Liver (tissue), 9 donors: ENCODE measurements around the gene FAM120B. TPM values are rescaled to one million over a fixed set of nuclear protein-coding genes. Genes with fewer than 3 reads are reported as not detected.

Experiments
- DNase-seq: peaks from one replicate; pipeline ENCODE4 v3.0.0-alpha.2; 2017; ENCODE audit warnings: low spot score
- H3K27ac ChIP-seq, 2 donors: one replicate each; pipeline ENCODE4 v1.7.0; 2013; ENCODE audit warnings: inconsistent platforms in 2 of 2, low read length in 2 of 2, control low read depth in 1 of 2, low read depth in 1 of 2, mild to moderate bottlenecking in 1 of 2
- H3K27me3 ChIP-seq, 4 donors: one replicate each; pipeline versions ENCODE4 v1.6.1 to v1.7.0; 2013; ENCODE audit warnings: low read length in 3 of 4, inconsistent platforms in 1 of 4, mild to moderate bottlenecking in 1 of 4, moderate library complexity in 1 of 4; ENCODE audit not compliant: control insufficient read depth in 4 of 4, insufficient read depth in 4 of 4
- H3K36me3 ChIP-seq, 4 donors: one replicate each; pipeline versions ENCODE4 v1.6.1 to v1.7.0; 2013; ENCODE audit warnings: low read length in 3 of 4, mild to moderate bottlenecking in 3 of 4, low read depth in 1 of 4, moderate library complexity in 1 of 4; ENCODE audit not compliant: control insufficient read depth in 4 of 4, insufficient read depth in 3 of 4
- H3K4me1 ChIP-seq, 4 donors: one replicate each; pipeline versions ENCODE4 v1.6.1 to v1.7.0; 2013; ENCODE audit warnings: low read length in 3 of 4, mild to moderate bottlenecking in 3 of 4, moderate library complexity in 1 of 4; ENCODE audit not compliant: control insufficient read depth in 4 of 4, insufficient read depth in 4 of 4
- H3K4me3 ChIP-seq, 3 donors: one replicate each; pipeline versions ENCODE4 v1.6.1 to v1.7.0; 2013; ENCODE audit warnings: low read length in 3 of 3, control low read depth in 1 of 3, low read depth in 1 of 3, mild to moderate bottlenecking in 1 of 3
- H3K9ac ChIP-seq, 2 donors: one replicate each; pipeline ENCODE4 v1.7.0; 2013; ENCODE audit warnings: low read length in 2 of 2, mild to moderate bottlenecking in 2 of 2, moderate library complexity in 2 of 2, control low read depth in 1 of 2, low read depth in 1 of 2
- H3K9me3 ChIP-seq, 4 donors: one replicate each; pipeline versions ENCODE4 v1.6.1 to v1.7.0; 2013; ENCODE audit warnings: low read length in 3 of 4; ENCODE audit not compliant: control insufficient read depth in 4 of 4
- ATF3 ChIP-seq: IDR thresholded peaks from 2 replicates; pipeline ENCODE4 v1.6.1; 2016; ENCODE audit warnings: antibody characterized with exemption
- EGR1 ChIP-seq, 2 donors: IDR thresholded peaks; 2 replicates each; pipeline ENCODE4 v1.6.1; 2016 to 2018; ENCODE audit warnings: antibody characterized with exemption in 2 of 2, low read depth in 2 of 2
- FOXA1 ChIP-seq: IDR thresholded peaks from 2 replicates; pipeline ENCODE4 v1.6.1; 2016; ENCODE audit warnings: antibody characterized with exemption
- FOXA2 ChIP-seq: IDR thresholded peaks from 2 replicates; pipeline ENCODE4 v1.6.1; 2016; ENCODE audit warnings: antibody characterized with exemption
- HNF4A ChIP-seq, 2 donors: conservative IDR thresholded peaks; 2 replicates each; pipeline ENCODE4 v1.6.1; 2016; ENCODE audit warnings: antibody characterized with exemption in 2 of 2, mild to moderate bottlenecking in 2 of 2
- HNF4G ChIP-seq: IDR thresholded peaks from 2 replicates; pipeline ENCODE4 v1.6.1; 2016; ENCODE audit warnings: antibody characterized with exemption
- RAD21 ChIP-seq, 2 donors: IDR thresholded peaks; 2 replicates each; pipeline ENCODE4 v1.6.1; 2016; ENCODE audit warnings: antibody characterized with exemption in 2 of 2, mild to moderate bottlenecking in 2 of 2
- RXRA ChIP-seq, 2 donors: IDR thresholded peaks; 2 replicates each; pipeline ENCODE4 v1.6.1; 2017 to 2018; ENCODE audit warnings: antibody characterized with exemption in 2 of 2, mild to moderate bottlenecking in 1 of 2
- SP1 ChIP-seq: IDR thresholded peaks from 2 replicates; pipeline ENCODE4 v1.6.1; 2018; ENCODE audit warnings: antibody characterized with exemption, mild to moderate bottlenecking
- TAF1 ChIP-seq: conservative IDR thresholded peaks from 2 replicates; pipeline ENCODE4 v1.6.1; 2016; ENCODE audit warnings: antibody characterized with exemption, mild to moderate bottlenecking
- YY1 ChIP-seq: IDR thresholded peaks from 2 replicates; pipeline ENCODE4 v1.6.1; 2016; ENCODE audit warnings: antibody characterized with exemption, mild to moderate bottlenecking
- WGBS: extraction: QIAGEN DNeasy Blood & Tissue Kit; methylation state at CpG from one replicate; pipeline ENCODE4 v1.1.7; 2013; 5-methylcytosine and 5-hydroxymethylcytosine counted together
- polyA plus RNA-seq, 2 donors: library from polyadenylated mRNA; stranded (reverse) in 1 of 2; unstranded in 1 of 2; fragments of 200-250 nt in 1 of 2; fragments of >200 nt in 1 of 2; fragmentation: Nextera tagmentation in 1 of 2; extraction: Ambion mirVana in 1 of 2; gene quantifications; one replicate each; pipeline versions ENCODE4 v1.2.1 to v1.2.3, GENCODE V29; 2013 to 2015
- total RNA-seq, 2 donors: library from RNA; depleted of rRNA; stranded (reverse); fragments of >200 nt; gene quantifications; one replicate each; pipeline ENCODE4 v1.2.3, GENCODE V29; 2014
- TF ChIP-seq, protein P1 (sequence below): fragments of 150-350 bp; IDR thresholded peaks from 2 replicates; pipeline ENCODE4 v1.5.1; 2017; ENCODE audit warnings: improper control_type of control experiment, low read depth, low read length; ENCODE audit not compliant: missing input control
- TF ChIP-seq, protein P2 (sequence below): IDR thresholded peaks from 2 replicates; pipeline ENCODE4 v1.6.1; 2016; ENCODE audit warnings: antibody characterized with exemption
- donor health status: healthy.
- donor health status: healthy.
- donor health status: healthy.
- donor health status: healthy.
- donor health status: healthy.

FAM120B gene
- total and polyA plus RNA-seq, 4 donors, result 6.0 to 11.1 (median 9.1) TPM

DNA sequence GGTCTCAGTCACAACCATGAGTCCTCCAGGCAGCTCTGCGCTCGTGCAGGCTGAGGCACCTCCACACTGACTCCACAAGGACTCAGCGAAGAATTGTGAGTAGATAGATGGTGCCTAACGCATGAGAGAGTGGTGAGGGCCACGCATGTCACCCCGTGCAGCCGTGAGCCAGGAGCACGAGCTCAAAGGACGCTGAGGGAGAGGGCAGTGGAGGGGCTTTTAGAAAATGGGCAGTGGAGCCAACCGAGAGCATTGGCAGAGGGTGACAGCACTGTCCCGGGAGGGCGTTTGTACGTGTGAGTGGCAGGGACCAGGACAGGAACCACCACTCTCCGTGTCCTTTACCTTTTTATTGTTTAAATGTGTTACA is 141.0 kb downstream of the FAM120B start (continued):
- TF ChIP-seq, protein P1, sequence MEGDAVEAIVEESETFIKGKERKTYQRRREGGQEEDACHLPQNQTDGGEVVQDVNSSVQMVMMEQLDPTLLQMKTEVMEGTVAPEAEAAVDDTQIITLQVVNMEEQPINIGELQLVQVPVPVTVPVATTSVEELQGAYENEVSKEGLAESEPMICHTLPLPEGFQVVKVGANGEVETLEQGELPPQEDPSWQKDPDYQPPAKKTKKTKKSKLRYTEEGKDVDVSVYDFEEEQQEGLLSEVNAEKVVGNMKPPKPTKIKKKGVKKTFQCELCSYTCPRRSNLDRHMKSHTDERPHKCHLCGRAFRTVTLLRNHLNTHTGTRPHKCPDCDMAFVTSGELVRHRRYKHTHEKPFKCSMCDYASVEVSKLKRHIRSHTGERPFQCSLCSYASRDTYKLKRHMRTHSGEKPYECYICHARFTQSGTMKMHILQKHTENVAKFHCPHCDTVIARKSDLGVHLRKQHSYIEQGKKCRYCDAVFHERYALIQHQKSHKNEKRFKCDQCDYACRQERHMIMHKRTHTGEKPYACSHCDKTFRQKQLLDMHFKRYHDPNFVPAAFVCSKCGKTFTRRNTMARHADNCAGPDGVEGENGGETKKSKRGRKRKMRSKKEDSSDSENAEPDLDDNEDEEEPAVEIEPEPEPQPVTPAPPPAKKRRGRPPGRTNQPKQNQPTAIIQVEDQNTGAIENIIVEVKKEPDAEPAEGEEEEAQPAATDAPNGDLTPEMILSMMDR, result no peak
- TF ChIP-seq SP1, result no peak
- no peak for TF ChIP-seq ATF3
- no peak for TF ChIP-seq FOXA2

- no peak for DNase-seq
Observed at GRCh38 chr6:170448317-170448716, 141.8 kb downstream of the FAM120B start.

DNA sequence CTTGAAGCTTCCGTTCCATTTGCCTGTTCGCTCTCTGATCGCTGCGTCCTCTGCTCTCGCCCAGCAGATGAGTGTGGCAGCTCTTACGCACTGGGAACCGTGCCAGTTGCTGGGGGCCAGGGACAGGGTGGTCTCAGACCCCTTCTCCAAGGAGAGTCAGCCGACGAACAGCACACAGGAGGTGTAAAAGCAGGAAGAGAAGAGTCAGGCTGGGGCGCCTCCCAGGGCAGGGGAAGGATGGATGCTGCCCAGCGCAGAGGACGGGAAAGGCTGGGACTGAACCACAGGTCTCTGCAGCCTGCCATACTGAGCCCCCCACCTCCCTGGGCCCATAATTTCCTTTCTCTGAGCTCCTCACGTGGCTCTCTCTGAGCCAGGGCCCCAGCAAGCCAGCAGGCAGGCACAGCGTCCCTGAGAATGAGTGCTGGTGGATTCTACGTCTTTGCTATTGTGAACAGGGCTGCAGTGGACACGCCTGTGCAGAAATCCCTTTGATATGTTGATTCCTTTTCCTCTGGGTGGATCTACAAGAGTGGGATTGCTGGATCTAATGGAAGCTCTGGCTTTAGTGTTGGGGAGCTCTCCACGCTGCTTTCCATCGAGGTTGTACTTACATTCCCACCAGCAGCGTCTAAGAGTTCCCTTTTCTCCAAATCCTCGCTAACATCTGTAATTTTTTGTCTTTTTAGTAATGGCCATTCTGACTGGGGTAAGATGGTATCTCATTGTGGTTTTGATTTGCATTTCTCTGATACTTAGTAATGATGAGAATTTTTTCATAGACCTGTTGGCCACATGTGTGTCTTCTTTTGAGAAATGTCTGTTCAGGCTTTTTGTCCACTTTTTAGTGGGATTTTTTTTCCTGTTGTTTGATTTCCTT is 142.4 kb downstream of the FAM120B start:
- Histone ChIP-seq H3K4me1 (no peaks in the 10 kb centered on the region), H3K27ac (no peak overlapping the region), H3K27me3 (no peaks in the 10 kb centered on the region), H3K9me3 (no peaks in the 10 kb centered on the region), H3K9ac (no peak overlapping the region), H3K4me3 (no peak overlapping the region), H3K36me3 (no peaks in the 10 kb centered on the region)
- WGBS, result 83% methylated on average over 20 of the region's 20 CpGs
- DNase-seq, result no peak
- TF ChIP-seq RAD21 (IDR thresholded peaks at IDR 0.05) (no peak), EGR1 (IDR thresholded peaks at IDR 0.05; ENCODE audit: low read depth in 2 of 2) (no peak), RXRA (IDR thresholded peaks at IDR 0.05) (no peak)
- TF ChIP-seq, protein P1, result no peak

More at GRCh38 chr6:170448317-170448716, 141.8 kb downstream of the FAM120B start:
- Histone ChIP-seq H3K4me1 (no peaks in the 10 kb centered on the region), H3K9ac (no peak overlapping the region), H3K36me3 (no peaks in the 10 kb centered on the region), H3K4me3 (no peak overlapping the region), H3K27ac (no peak overlapping the region), H3K9me3 (no peaks in the 10 kb centered on the region), H3K27me3 (no peaks in the 10 kb centered on the region)
- WGBS, result 93% methylated on average over 12 of the region's 12 CpGs
- TF ChIP-seq RXRA (IDR thresholded peaks at IDR 0.05), result no peak
- no peak for TF ChIP-seq RAD21 (IDR thresholded peaks at IDR 0.05)
- no peak for TF ChIP-seq FOXA1
- no peak for TF ChIP-seq HNF4A (conservative IDR thresholded peaks at IDR 0.05)
- TF ChIP-seq SP1, result no peak
- TF ChIP-seq, protein P2, sequence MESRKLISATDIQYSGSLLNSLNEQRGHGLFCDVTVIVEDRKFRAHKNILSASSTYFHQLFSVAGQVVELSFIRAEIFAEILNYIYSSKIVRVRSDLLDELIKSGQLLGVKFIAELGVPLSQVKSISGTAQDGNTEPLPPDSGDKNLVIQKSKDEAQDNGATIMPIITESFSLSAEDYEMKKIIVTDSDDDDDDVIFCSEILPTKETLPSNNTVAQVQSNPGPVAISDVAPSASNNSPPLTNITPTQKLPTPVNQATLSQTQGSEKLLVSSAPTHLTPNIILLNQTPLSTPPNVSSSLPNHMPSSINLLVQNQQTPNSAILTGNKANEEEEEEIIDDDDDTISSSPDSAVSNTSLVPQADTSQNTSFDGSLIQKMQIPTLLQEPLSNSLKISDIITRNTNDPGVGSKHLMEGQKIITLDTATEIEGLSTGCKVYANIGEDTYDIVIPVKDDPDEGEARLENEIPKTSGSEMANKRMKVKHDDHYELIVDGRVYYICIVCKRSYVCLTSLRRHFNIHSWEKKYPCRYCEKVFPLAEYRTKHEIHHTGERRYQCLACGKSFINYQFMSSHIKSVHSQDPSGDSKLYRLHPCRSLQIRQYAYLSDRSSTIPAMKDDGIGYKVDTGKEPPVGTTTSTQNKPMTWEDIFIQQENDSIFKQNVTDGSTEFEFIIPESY, result no peak
- TF ChIP-seq HNF4G, result no peak
- TF ChIP-seq TAF1, result no peak
- no peak for TF ChIP-seq YY1
